GM23338 (cell line): ENCODE measurements around the gene KLHL8. TPM values are rescaled to one million over a fixed set of nuclear protein-coding genes. Genes with fewer than 3 reads are reported as not detected.
A peak's percentile ranks its signal among the peaks of the same experiment; 100 is the strongest.

Experiments used
- ATAC-seq: fragments of 200-7000 bp; cut with Tn5 transposase; 3 replicates; pipeline ENCODE4 v1.9.1; 2020
- DNase-seq: peaks from one replicate; pipeline ENCODE4 v3.0.0-alpha.2; 2015; ENCODE audit warnings: low spot score
- H2AFZ ChIP-seq: fragments of 200-600 bp; sonication (generic); 2 replicates; pipeline ENCODE4 v1.8.0; 2016; ENCODE audit warnings: antibody characterized with exemption, mild to moderate bottlenecking, moderate library complexity
- H3F3A ChIP-seq: fragments of 200-600 bp; sonication (generic); replicated peaks from 2 replicates; pipeline ENCODE4 v1.8.0; 2017; ENCODE audit warnings: antibody characterized with exemption, mixed run types, low read depth
- H3K27ac ChIP-seq: fragments of 200-600 bp; sonication (generic); 2 replicates; pipeline ENCODE4 v1.6.1; 2016; ENCODE audit warnings: low read depth
- H3K27me3 ChIP-seq: fragments of 200-600 bp; sonication (generic); 2 replicates; pipeline ENCODE4 v1.8.0; 2016; ENCODE audit warnings: mild to moderate bottlenecking, mixed run types, moderate library complexity; ENCODE audit not compliant: insufficient read depth
- H3K36me3 ChIP-seq: fragments of 200-600 bp; sonication (generic); 2 replicates; pipeline ENCODE4 v1.8.0; 2016; ENCODE audit warnings: mild to moderate bottlenecking; ENCODE audit not compliant: insufficient read depth
- H3K4me1 ChIP-seq: fragments of 200-600 bp; sonication (generic); 2 replicates; pipeline ENCODE4 v1.8.0; 2016; ENCODE audit warnings: mild to moderate bottlenecking, moderate library complexity; ENCODE audit not compliant: insufficient read depth
- H3K4me2 ChIP-seq: fragments of 200-600 bp; sonication (generic); 2 replicates; pipeline ENCODE4 v1.7.1; 2017; ENCODE audit warnings: mixed run types
- H3K4me3 ChIP-seq: fragments of 200-600 bp; sonication (generic); 2 replicates; pipeline ENCODE4 v1.6.1; 2016; ENCODE audit warnings: mixed run types
- H3K79me2 ChIP-seq: fragments of 200-600 bp; sonication (generic); replicated peaks from 2 replicates; pipeline ENCODE4 v1.8.0; 2017; ENCODE audit warnings: mild to moderate bottlenecking; ENCODE audit not compliant: insufficient read depth
- H3K9me2 ChIP-seq: fragments of 200-600 bp; sonication (generic); 2 replicates; pipeline ENCODE4 v1.8.0; 2017; ENCODE audit not compliant: insufficient read depth
- H4K20me1 ChIP-seq: fragments of 200-600 bp; sonication (generic); replicated peaks from 2 replicates; pipeline ENCODE4 v1.8.0; 2017; ENCODE audit warnings: mild to moderate bottlenecking; ENCODE audit not compliant: insufficient read depth
- H3K27ac Mint-ChIP-seq: 2 replicates; pipeline ENCODE4 v1.8.0; 2020; ENCODE audit warnings: inconsistent platforms, mild to moderate bottlenecking, moderate library complexity, mixed read lengths
- H3K27me3 Mint-ChIP-seq: 3 replicates; pipeline ENCODE4 v1.8.0; 2022; ENCODE audit warnings: low read depth, mild to moderate bottlenecking, moderate library complexity, mixed read lengths, inconsistent platforms; ENCODE audit not compliant: insufficient read depth, poor library complexity
- H3K36me3 Mint-ChIP-seq: 3 replicates; pipeline ENCODE4 v1.8.0; 2021; ENCODE audit warnings: low read depth, mild to moderate bottlenecking, inconsistent platforms, moderate library complexity, mixed read lengths
- H3K4me1 Mint-ChIP-seq: 3 replicates; pipeline ENCODE4 v1.8.0; 2020; ENCODE audit warnings: mild to moderate bottlenecking, inconsistent platforms, mixed read lengths
- H3K4me3 Mint-ChIP-seq: 3 replicates; pipeline ENCODE4 v1.8.0; 2021; ENCODE audit warnings: moderate library complexity, mild to moderate bottlenecking, inconsistent platforms, mixed read lengths
- H3K9me3 Mint-ChIP-seq: 3 replicates; pipeline ENCODE4 v1.8.0; 2020; ENCODE audit warnings: moderate library complexity, mild to moderate bottlenecking, inconsistent platforms, mixed read lengths
- CREB1 ChIP-seq: fragments of 250-450 bp; sonication (Bioruptor Pico); IDR thresholded peaks from 2 replicates; pipeline ENCODE4 v1.5.0; 2020; ENCODE audit warnings: low read depth, mild to moderate bottlenecking, moderate library complexity
- CTCF ChIP-seq, 2 experiments: fragments of 200-600 bp in 1 of 2; sonication (generic) in 1 of 2; conservative IDR thresholded peaks; 2 replicates each; pipeline versions ENCODE4 v1.5.1 to v1.6.1; 2016 to 2017; ENCODE audit warnings: antibody characterized with exemption in 2 of 2, low read depth in 2 of 2, mild to moderate bottlenecking in 2 of 2, moderate library complexity in 1 of 2
- ETS1 ChIP-seq: IDR thresholded peaks from 2 replicates; pipeline ENCODE4 v1.6.1; 2016; ENCODE audit warnings: antibody characterized with exemption
- EZH2 ChIP-seq: fragments of 200-600 bp; sonication (generic); IDR thresholded peaks from one replicate; pipeline ENCODE4 v1.8.0; 2017; ENCODE audit warnings: antibody characterized with exemption, mild to moderate bottlenecking, low read depth; ENCODE audit not compliant: unreplicated experiment
- EZH2phosphoT487 ChIP-seq: fragments of 200-600 bp; sonication (generic); IDR thresholded peaks from one replicate; pipeline ENCODE4 v1.8.1; 2018; ENCODE audit warnings: antibody characterized with exemption; ENCODE audit not compliant: unreplicated experiment
- JUNB ChIP-seq: IDR thresholded peaks from one replicate; pipeline ENCODE4 v1.6.1; 2016; ENCODE audit warnings: antibody characterized with exemption; ENCODE audit not compliant: unreplicated experiment
- NANOG ChIP-seq: IDR thresholded peaks from 2 replicates; pipeline ENCODE4 v1.6.1; 2016; ENCODE audit warnings: antibody characterized with exemption, borderline replicate concordance
- POLR2AphosphoS5 ChIP-seq: IDR thresholded peaks from 2 replicates; pipeline ENCODE4 v1.6.1; 2016; ENCODE audit warnings: antibody characterized with exemption, low read depth
- REST ChIP-seq: IDR thresholded peaks from one replicate; pipeline ENCODE4 v1.6.1; 2018; ENCODE audit warnings: antibody characterized with exemption; ENCODE audit not compliant: unreplicated experiment
- STAT1 ChIP-seq: IDR thresholded peaks from one replicate; pipeline ENCODE4 v1.6.1; 2016; ENCODE audit warnings: antibody characterized with exemption; ENCODE audit not compliant: unreplicated experiment
- ZNF114 ChIP-seq: fragments of 250-450 bp; sonication (Bioruptor Pico); IDR thresholded peaks from 2 replicates; pipeline ENCODE4 v1.5.0; 2020; ENCODE audit warnings: mild to moderate bottlenecking, moderate library complexity
- ZNF331 ChIP-seq: fragments of 250-450 bp; sonication (Bioruptor Pico); IDR thresholded peaks from 2 replicates; pipeline ENCODE4 v1.5.0; 2020; ENCODE audit warnings: low read depth, mild to moderate bottlenecking, moderate library complexity
- ZNF462 ChIP-seq: fragments of 250-450 bp; sonication (Bioruptor Pico); IDR thresholded peaks from 2 replicates; pipeline ENCODE4 v1.5.0; 2020; ENCODE audit warnings: mild to moderate bottlenecking, moderate library complexity
- polyA plus RNA-seq: library from polyadenylated mRNA; unstranded; fragments of >200 nt; fragmentation: Nextera tagmentation; extraction: Ambion mirVana; gene quantifications from 2 replicates; pipeline ENCODE4 v1.2.1, GENCODE V29; 2016
- total RNA-seq: library from RNA; depleted of rRNA; stranded (reverse); fragments of >200 nt; shearing (Covaris generic); gene quantifications from 2 replicates; pipeline ENCODE4 v1.2.3, GENCODE V29; 2014

KLHL8 gene
- total and polyA plus RNA-seq, 2 experiments from 2014 or later, result 3.3 to 7.2 TPM

- H3K9me3 Mint-ChIP-seq, result peaks cover 28% of the 10 kb centered on the region
- no peaks in the 10 kb centered on the region for H3F3A ChIP-seq
- H3K4me3 Mint-ChIP-seq, result no peak overlapping the region
- no peaks in the 10 kb centered on the region for H3K27me3 ChIP-seq
- H3K27ac ChIP-seq, result no peak overlapping the region
- H4K20me1 ChIP-seq, result no peaks in the 10 kb centered on the region
- no peak overlapping the region for H3K27ac Mint-ChIP-seq
- TF ChIP-seq ZNF114 (CRISPR knock-in tag) (no peak), EZH2 (no peak), POLR2AphosphoS5 (no peak), ZNF331 (CRISPR knock-in tag) (no peak), JUNB (no peak), CTCF (conservative IDR thresholded peaks at IDR 0.05; ENCODE audit: low read depth in 2 of 2) (no peak), REST (no peak), ZNF462 (CRISPR knock-in tag) (no peak), CREB1 (CRISPR knock-in tag) (no peak), NANOG (no peak), EZH2phosphoT487 (no peak), STAT1 (no peak), ETS1 (no peak)
- 0 out of 2 replicates have a peak overlapping the region, but pooled peaks have one; percentile 24 for H2AFZ ChIP-seq
- peaks cover 4% of the 10 kb centered on the region for H3K27me3 Mint-ChIP-seq
- H3K4me2 ChIP-seq, result no peak overlapping the region
- no peaks in the 10 kb centered on the region for H3K79me2 ChIP-seq
- DNase-seq (no peak), ATAC-seq (no peak)
- peaks cover 22% of the 10 kb centered on the region for H3K36me3 Mint-ChIP-seq
- no peak overlapping the region for H3K4me3 ChIP-seq
- no peaks in the 10 kb centered on the region for H3K9me2 ChIP-seq
- no peaks in the 10 kb centered on the region; the same call in 1 of the 2 replicates for H3K36me3 ChIP-seq
- no peaks in the 10 kb centered on the region for H3K4me1 Mint-ChIP-seq
- no peaks in the 10 kb centered on the region for H3K4me1 ChIP-seq
Observed at GRCh38 chr4:87239821-87240220, 19.4 kb upstream of the KLHL8 start.
